ENCODE data around the gene TTC39C.
"Not testable (repeated sequence)": the region's sequence is repeated elsewhere in the genome, so short reads cannot be mapped to it uniquely, and the experiment has no call there.

Gene TTC39C

GRCh38 chr18:24142376-24142775, 127.8 kb downstream of the TTC39C start:
- no peak for DNase-seq (ENCODE audit: insufficient read length, low spot score)
- TF ChIP-seq CTCF (IDR thresholded peaks at IDR 0.05; ENCODE audit: insufficient read depth, missing control alignments): no peak
- no peak for FAIRE-seq

- not testable (repeated sequence) for DNase-seq (ENCODE audit: insufficient read length, low spot score); FAIRE-seq
Observed at GRCh38 chr18:24149591-24149990, 135.0 kb downstream of the TTC39C start.

GRCh38 chr18:24153397-24153796, 138.8 kb downstream of the TTC39C start:
- DNase-seq (ENCODE audit: insufficient read length, low spot score) (no peak), FAIRE-seq (no peak)
- TF ChIP-seq CTCF (IDR thresholded peaks at IDR 0.05; ENCODE audit: insufficient read depth, missing control alignments): no peak

GRCh38 chr18:24157855-24158254, 143.3 kb downstream of the TTC39C start:
- no peak for FAIRE-seq
- TF ChIP-seq CTCF (IDR thresholded peaks at IDR 0.05; ENCODE audit: insufficient read depth, missing control alignments): no peak
- DNase-seq (ENCODE audit: insufficient read length, low spot score): no peak

GRCh38 chr18:24160086-24160485, 145.5 kb downstream of the TTC39C start:
- FAIRE-seq (peak; percentile 56), DNase-seq (ENCODE audit: insufficient read length, low spot score) (no peak)
- TF ChIP-seq CTCF (IDR thresholded peaks at IDR 0.05; ENCODE audit: insufficient read depth, missing control alignments): no peak

GRCh38 chr18:24161304-24161703, 146.8 kb downstream of the TTC39C start:
- DNase-seq (ENCODE audit: insufficient read length, low spot score): no peak
- FAIRE-seq: peak; percentile 6
- TF ChIP-seq CTCF (IDR thresholded peaks at IDR 0.05; ENCODE audit: insufficient read depth, missing control alignments): no peak

- DNase-seq (ENCODE audit: insufficient read length, low spot score): no peak
- no peak for TF ChIP-seq CTCF (IDR thresholded peaks at IDR 0.05; ENCODE audit: insufficient read depth, missing control alignments)
- no peak for FAIRE-seq
Observed at GRCh38 chr18:24168496-24168895, 153.9 kb downstream of the TTC39C start.

- FAIRE-seq (no peak), DNase-seq (ENCODE audit: insufficient read length, low spot score) (no peak)
- TF ChIP-seq CTCF (IDR thresholded peaks at IDR 0.05; ENCODE audit: insufficient read depth, missing control alignments): no peak
Observed at GRCh38 chr18:24170360-24170759, 155.8 kb downstream of the TTC39C start.
